Measurements from ENCODE around the gene TMEM198.

TMEM198 gene

DNA sequence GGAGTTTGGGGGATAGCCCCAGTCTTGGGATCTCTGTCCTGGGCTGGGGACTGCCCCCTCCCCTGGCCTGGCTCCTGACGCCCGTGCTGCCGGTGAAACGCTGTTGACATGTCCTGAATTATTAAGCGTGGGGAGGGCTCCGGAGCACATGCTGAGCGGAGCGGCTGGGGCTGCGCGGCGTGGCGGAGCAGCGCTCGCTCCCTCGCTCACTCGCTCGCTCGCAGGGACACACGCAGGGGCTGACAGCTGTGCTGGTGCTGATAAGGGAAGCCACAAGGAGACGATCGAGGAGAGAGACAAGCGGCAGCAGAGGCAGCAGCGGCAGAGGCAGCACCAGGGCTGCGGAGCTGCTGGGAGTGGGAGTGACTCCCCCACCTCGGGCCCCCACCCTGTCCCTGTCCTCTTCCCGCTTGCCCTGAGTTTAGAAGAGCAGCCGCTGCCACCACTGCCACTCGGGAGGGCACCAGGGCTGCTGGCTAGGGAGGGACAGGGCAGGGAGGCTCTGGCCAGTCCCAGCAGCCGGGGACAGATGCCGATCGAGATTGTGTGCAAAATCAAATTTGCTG, 29.5 kb upstream of the TMEM198 start, which contains the start of gene ASIC4:
Gene ASIC4, plus strand, starts transcription at position 287 of the 566 bp plus-strand sequence. Its CDS starts 243 bp downstream, at position 530.
- TF ChIP-seq, protein P1, sequence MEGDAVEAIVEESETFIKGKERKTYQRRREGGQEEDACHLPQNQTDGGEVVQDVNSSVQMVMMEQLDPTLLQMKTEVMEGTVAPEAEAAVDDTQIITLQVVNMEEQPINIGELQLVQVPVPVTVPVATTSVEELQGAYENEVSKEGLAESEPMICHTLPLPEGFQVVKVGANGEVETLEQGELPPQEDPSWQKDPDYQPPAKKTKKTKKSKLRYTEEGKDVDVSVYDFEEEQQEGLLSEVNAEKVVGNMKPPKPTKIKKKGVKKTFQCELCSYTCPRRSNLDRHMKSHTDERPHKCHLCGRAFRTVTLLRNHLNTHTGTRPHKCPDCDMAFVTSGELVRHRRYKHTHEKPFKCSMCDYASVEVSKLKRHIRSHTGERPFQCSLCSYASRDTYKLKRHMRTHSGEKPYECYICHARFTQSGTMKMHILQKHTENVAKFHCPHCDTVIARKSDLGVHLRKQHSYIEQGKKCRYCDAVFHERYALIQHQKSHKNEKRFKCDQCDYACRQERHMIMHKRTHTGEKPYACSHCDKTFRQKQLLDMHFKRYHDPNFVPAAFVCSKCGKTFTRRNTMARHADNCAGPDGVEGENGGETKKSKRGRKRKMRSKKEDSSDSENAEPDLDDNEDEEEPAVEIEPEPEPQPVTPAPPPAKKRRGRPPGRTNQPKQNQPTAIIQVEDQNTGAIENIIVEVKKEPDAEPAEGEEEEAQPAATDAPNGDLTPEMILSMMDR (IDR thresholded peaks at IDR 0.05; ENCODE audit: low read depth, low read length, missing control alignments): no peak
- DNase-seq (ENCODE audit: low read depth): no peak
- no peak within 1 kb of the TSS for H3K4me3 ChIP-seq (ENCODE audit: low read depth, low read length)

DNA sequence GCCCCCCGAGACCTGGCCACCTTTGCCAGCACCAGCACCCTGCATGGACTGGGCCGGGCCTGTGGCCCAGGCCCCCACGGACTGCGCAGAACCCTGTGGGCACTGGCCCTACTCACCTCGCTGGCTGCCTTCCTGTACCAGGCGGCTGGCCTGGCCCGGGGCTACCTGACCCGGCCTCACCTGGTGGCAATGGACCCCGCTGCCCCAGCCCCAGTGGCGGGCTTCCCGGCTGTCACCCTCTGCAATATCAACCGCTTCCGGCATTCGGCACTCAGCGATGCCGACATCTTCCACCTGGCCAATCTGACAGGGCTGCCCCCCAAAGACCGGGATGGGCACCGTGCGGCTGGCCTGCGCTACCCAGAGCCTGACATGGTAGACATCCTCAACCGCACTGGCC, 29.0 kb upstream of the TMEM198 start:
- TF ChIP-seq, protein P1 (IDR thresholded peaks at IDR 0.05; ENCODE audit: low read depth, low read length, missing control alignments): no peak
- H3K4me3 ChIP-seq (ENCODE audit: low read depth, low read length): no peak overlapping the region
- DNase-seq (ENCODE audit: low read depth): no peak

DNA sequence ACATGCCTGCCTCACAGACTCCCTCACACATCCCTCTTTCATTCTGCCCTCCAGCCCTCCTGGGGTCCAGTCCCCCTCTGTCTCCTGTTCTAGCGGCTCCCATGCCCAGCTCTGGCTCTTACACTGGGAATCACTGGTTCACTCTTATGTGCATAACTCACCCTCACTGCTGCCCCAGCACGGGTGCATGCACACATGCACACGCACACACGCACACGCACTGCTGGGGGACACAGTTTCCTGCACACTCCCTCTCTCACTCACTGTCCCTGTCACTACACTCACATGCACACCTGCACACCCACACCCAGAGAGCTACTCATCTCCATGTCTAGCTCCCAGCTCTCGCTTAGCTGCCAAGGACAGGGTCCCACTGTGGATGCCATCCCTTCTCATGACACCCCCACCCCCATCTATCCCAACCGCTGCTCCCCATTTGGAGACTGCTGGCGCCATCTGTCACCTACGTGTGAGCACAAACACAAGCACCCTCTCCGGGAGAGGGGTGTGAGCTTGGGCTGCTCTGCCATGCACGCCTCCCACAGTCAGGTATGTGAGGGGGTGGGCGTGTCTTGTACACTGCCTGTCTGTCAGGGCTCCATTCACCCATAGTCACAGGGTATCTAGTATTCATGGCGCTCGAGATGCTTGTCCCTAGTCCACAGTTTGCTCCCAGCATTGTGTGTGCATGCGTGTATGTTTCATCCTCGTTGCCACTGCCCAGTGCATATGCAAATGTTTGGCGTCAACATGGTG, 27.8 kb upstream of the TMEM198 start:
- TF ChIP-seq, protein P1 (IDR thresholded peaks at IDR 0.05; ENCODE audit: low read depth, low read length, missing control alignments): no peak
- DNase-seq (ENCODE audit: low read depth): no peak
- H3K4me3 ChIP-seq (ENCODE audit: low read depth, low read length): no peak overlapping the region

DNA sequence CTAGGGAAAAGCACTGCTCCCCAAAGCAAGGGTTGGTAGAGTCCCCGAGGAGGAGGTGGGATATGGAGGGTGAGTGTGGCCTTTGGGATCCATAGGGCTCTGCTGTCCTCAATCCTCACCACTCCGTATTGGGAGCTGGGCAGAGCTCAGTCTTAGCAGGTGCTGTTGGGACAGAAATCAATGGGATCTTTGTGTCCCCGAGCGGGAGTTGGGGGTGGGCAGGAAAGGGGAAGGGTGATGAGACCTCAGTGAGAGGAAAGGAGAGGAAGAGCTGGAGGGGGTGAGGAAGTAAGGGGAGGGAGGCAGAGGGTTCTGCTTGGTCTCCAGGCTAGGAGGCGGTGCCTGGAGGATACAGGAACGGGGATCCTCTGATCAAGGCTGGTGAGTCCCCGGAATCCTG, 26.9 kb upstream of the TMEM198 start:
- DNase-seq (ENCODE audit: low read depth): no peak
- no peak overlapping the region for H3K4me3 ChIP-seq (ENCODE audit: low read depth, low read length)
- TF ChIP-seq, protein P1 (IDR thresholded peaks at IDR 0.05; ENCODE audit: low read depth, low read length, missing control alignments): no peak

DNA sequence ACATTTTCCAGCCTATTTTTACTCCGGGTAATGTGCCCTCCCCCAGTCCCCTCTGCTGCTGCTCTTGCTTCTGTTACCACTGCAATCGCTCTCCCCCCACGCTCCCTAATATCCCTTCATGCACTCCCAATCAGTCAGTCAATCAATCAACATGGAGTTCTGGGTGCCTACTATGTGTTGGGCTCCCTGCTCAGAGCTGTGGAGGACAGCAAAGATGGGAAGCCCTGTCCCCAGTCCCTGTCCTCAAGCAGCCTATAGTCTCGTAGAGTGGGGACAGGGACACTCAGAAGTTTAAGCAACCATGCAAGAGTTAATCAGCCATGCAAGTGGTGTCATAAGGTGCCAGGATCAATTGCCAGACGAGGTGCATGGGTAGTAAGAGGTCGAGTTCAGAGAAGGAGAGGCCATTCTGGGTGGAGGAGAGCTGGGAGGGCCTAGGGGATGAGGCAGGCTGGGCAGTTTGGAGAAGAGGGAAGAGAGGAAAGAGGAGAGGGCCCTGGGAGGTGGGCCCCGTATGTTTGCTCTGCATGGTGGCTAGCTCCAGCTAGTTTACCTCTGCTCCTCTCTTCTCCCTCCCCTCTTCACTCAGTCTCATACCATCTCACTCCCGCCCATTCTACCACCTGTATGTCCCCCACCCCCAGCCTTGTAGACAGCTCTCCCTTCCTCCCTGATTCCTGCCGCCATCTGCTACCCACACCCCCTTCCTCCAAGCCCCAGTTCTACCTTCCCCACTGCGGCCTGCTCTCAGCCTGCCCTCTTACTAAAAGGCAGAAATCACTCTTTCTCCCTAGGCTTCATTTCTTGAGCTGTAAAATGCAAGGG, 25.7 kb upstream of the TMEM198 start:
- TF ChIP-seq, protein P1 (IDR thresholded peaks at IDR 0.05; ENCODE audit: low read depth, low read length, missing control alignments): no peak
- DNase-seq (ENCODE audit: low read depth): no peak
- no peak overlapping the region for H3K4me3 ChIP-seq (ENCODE audit: low read depth, low read length)

DNA sequence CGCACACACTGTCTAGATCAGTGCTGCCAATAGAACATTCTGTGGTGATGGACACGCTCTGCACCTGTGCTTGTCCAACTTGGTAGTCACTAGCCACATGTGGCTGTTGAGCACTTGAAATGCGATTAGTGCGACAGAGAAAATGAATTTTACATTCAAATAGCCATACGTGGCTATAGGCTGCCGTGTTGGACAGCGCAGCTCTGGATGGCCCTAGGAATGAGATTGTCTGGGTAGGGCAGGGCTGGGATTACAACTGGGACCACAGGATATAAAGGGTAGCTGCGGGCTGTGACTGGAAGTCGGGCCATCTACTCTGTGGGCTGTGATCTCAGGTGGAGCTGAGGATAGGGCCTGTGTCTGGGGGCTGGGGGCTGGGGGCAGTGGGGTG, 24.3 kb upstream of the TMEM198 start:
- no peak for DNase-seq (ENCODE audit: low read depth)
- TF ChIP-seq, protein P1 (IDR thresholded peaks at IDR 0.05; ENCODE audit: low read depth, low read length, missing control alignments): no peak
- no peak overlapping the region for H3K4me3 ChIP-seq (ENCODE audit: low read depth, low read length)

Data from GM12864 (cell line).